Parathyroid adenoma (tissue), 2 donors: Measurements from ENCODE around the gene FBXW12.

ENCODE experiments used
- H2AFZ ChIP-seq: fragments of 300-600 bp; sonication (generic); one replicate; pipeline ENCODE4 v1.7.0; 2017; ENCODE audit warnings: antibody characterized with exemption, mild to moderate bottlenecking
- H3K27ac ChIP-seq: fragments of 300-600 bp; sonication (generic); one replicate; pipeline ENCODE4 v1.7.0; 2017
- H3K27me3 ChIP-seq: fragments of 300-600 bp; sonication (generic); one replicate; pipeline ENCODE4 v1.7.0; 2017; ENCODE audit warnings: low read length; ENCODE audit not compliant: control insufficient read depth, insufficient read depth
- H3K36me3 ChIP-seq: fragments of 300-600 bp; sonication (generic); one replicate; pipeline ENCODE4 v1.7.0; 2017; ENCODE audit warnings: low read length; ENCODE audit not compliant: control insufficient read depth, insufficient read depth
- H3K4me1 ChIP-seq: fragments of 300-600 bp; sonication (generic); one replicate; pipeline ENCODE4 v1.7.0; 2017; ENCODE audit warnings: control low read depth
- H3K4me2 ChIP-seq: fragments of 300-600 bp; sonication (generic); one replicate; pipeline ENCODE4 v1.7.0; 2017; ENCODE audit warnings: low read length
- H3K4me3 ChIP-seq: fragments of 300-600 bp; sonication (generic); one replicate; pipeline ENCODE4 v1.7.0; 2017; ENCODE audit warnings: low read depth, low read length
- H3K79me2 ChIP-seq: fragments of 300-600 bp; sonication (generic); one replicate; pipeline ENCODE4 v1.7.0; 2017; ENCODE audit warnings: control low read depth
- H3K9ac ChIP-seq: fragments of 300-600 bp; sonication (generic); one replicate; pipeline ENCODE4 v1.7.0; 2017; ENCODE audit warnings: mild to moderate bottlenecking
- H3K9me3 ChIP-seq: fragments of 300-600 bp; sonication (generic); one replicate; pipeline ENCODE4 v1.7.0; 2017; ENCODE audit warnings: low read length; ENCODE audit not compliant: control insufficient read depth
- CTCF ChIP-seq: fragments of 300-600 bp; sonication (generic); IDR thresholded peaks from one replicate; pipeline ENCODE4 v1.7.0; 2017; ENCODE audit warnings: antibody characterized with exemption, mild to moderate bottlenecking
- donor health status: primary hyperparathyroidism.

The FBXW12 gene

DNA sequence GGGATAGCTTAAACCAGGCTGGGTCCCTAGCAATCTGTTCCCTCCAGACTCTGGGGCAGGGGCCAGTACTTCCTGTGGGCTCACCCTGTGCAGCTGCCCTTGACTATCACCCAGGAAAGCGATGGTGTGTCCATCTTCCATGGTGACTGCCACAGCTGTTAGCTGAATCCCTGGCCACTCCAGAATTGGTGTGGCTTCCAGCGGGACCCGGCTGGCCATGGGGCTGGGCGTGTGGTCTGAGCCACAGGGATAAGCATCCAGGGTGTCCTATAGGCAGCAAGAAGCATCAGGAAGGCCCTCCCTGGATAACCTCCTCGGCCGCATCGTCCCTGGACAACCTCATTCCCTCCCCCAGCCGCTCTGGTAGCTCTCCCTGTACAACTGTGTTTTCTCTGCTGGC is 50.7 kb downstream of the FBXW12 start:
- Histone ChIP-seq H2AFZ (no peak overlapping the region), H3K36me3 (no peaks in the 10 kb centered on the region), H3K4me1 (peaks cover 19% of the 10 kb centered on the region), H3K27ac (no peak overlapping the region), H3K4me2 (no peak overlapping the region), H3K9me3 (no peaks in the 10 kb centered on the region), H3K4me3 (no peak overlapping the region), H3K9ac (no peak overlapping the region), H3K27me3 (no peaks in the 10 kb centered on the region), H3K79me2 (no peaks in the 10 kb centered on the region)
- no peak for TF ChIP-seq CTCF

GRCh38 chr3:48423241-48423882 is 51.3 kb downstream of the FBXW12 start:
- Histone ChIP-seq H3K4me2 (no peak overlapping the region), H3K36me3 (no peaks in the 10 kb centered on the region), H2AFZ (no peak overlapping the region), H3K4me1 (peaks cover 25% of the 10 kb centered on the region), H3K4me3 (no peak overlapping the region), H3K27ac (no peak overlapping the region), H3K27me3 (no peaks in the 10 kb centered on the region), H3K9me3 (no peaks in the 10 kb centered on the region), H3K9ac (no peak overlapping the region), H3K79me2 (no peaks in the 10 kb centered on the region)
- no peak for TF ChIP-seq CTCF

- Histone ChIP-seq H3K9ac (no peak overlapping the region), H3K4me1 (peaks cover 26% of the 10 kb centered on the region), H3K27me3 (no peaks in the 10 kb centered on the region), H3K79me2 (no peaks in the 10 kb centered on the region), H3K9me3 (no peaks in the 10 kb centered on the region), H3K27ac (no peak overlapping the region), H3K4me2 (no peak overlapping the region), H3K36me3 (no peaks in the 10 kb centered on the region), H3K4me3 (no peak overlapping the region), H2AFZ (no peak overlapping the region)
- TF ChIP-seq CTCF, result no peak
These were observed 52.1 kb downstream of the FBXW12 start for GRCh38 chr3:48423883-48424695.

GRCh38 chr3:48425281-48425812 is 53.3 kb downstream of the FBXW12 start:
- peaks cover 31% of the 10 kb centered on the region for H3K4me1 ChIP-seq
- no peak overlapping the region for H2AFZ ChIP-seq
- H3K9me3 ChIP-seq, result no peaks in the 10 kb centered on the region
- no peak overlapping the region for H3K4me3 ChIP-seq
- TF ChIP-seq CTCF, result no peak
- no peaks in the 10 kb centered on the region for H3K27me3 ChIP-seq
- H3K27ac ChIP-seq, result no peak overlapping the region
- H3K4me2 ChIP-seq, result no peak overlapping the region
- H3K36me3 ChIP-seq, result no peaks in the 10 kb centered on the region
- H3K79me2 ChIP-seq, result no peaks in the 10 kb centered on the region
- no peak overlapping the region for H3K9ac ChIP-seq
